Prostate gland (tissue), 2 donors: ENCODE data around the gene MYBPH. TPM values are rescaled to one million over a fixed set of nuclear protein-coding genes. Genes with fewer than 3 reads are reported as not detected.
A peak's percentile ranks its signal among the peaks of the same experiment; 100 is the strongest.

ENCODE experiments used
- DNase-seq: peaks from one replicate; pipeline ENCODE4 v3.0.0-alpha.2; 2019; ENCODE audit warnings: low spot score
- H3K27ac ChIP-seq, 2 donors: fragments of 200-600 bp; sonication (generic); 2 replicates each; pipeline ENCODE4 v1.5.1; 2017 to 2019
- H3K27me3 ChIP-seq: fragments of 200-600 bp; sonication (generic); replicated peaks from 2 replicates; pipeline ENCODE4 v1.5.1; 2019; ENCODE audit not compliant: insufficient read depth
- H3K36me3 ChIP-seq, 2 donors: fragments of 200-600 bp; sonication (generic); 1 replicate in 1 of 2; 2 replicates in 1 of 2; pipeline versions ENCODE4 v1.5.1 to v1.8.1; 2017 to 2019
- H3K4me1 ChIP-seq: fragments of 200-600 bp; sonication (generic); replicated peaks from 2 replicates; pipeline ENCODE4 v1.5.1; 2019
- H3K4me3 ChIP-seq, 2 donors: fragments of 200-600 bp; sonication (generic); 2 replicates each; pipeline ENCODE4 v1.5.1; 2017 to 2019
- H3K9me3 ChIP-seq: fragments of 200-600 bp; sonication (generic); 2 replicates; pipeline ENCODE4 v1.5.1; 2017
- POLR2A ChIP-seq: fragments of 450-650 bp; IDR thresholded peaks from one replicate; pipeline ENCODE4 v1.6.1; 2016; ENCODE audit warnings: antibody characterized with exemption, mild to moderate bottlenecking
- POLR2AphosphoS5 ChIP-seq: sonication (generic); formaldehyde crosslinking; IDR thresholded peaks from one replicate; pipeline ENCODE4 v1.6.1; 2017; ENCODE audit warnings: antibody characterized with exemption
- WGBS: methylation state at CpG from one replicate; pipeline ENCODE4 v1.1.5; 2018; 5-methylcytosine and 5-hydroxymethylcytosine counted together
- intact Hi-C: fragments of 100-400 bp; cut with DNase I; formaldehyde crosslinking; loops from one replicate; pipeline ENCODE4 v1.14.2; 2022
- total RNA-seq, 2 donors: library from RNA; depleted of rRNA; stranded (reverse); fragments of >200 nt; gene quantifications; one replicate each; pipeline ENCODE4 v1.1.0, GENCODE V29; 2016
- TF ChIP-seq, protein P1 (sequence below), 4 experiments: fragments of 200-600 bp in 2 of 4; fragments of 450-650 bp in 2 of 4; sonication (generic) in 2 of 4; IDR thresholded peaks; 1 replicate in 3 of 4; 2 replicates in 1 of 4; pipeline ENCODE4 v1.5.1; 2016 to 2019; ENCODE audit warnings: antibody characterized with exemption in 4 of 4, mild to moderate bottlenecking in 2 of 4, moderate library complexity in 2 of 4

MYBPH gene
- total RNA-seq, 2 donors from 2014 or later: 7.7 TPM; not detected in 1

DNA sequence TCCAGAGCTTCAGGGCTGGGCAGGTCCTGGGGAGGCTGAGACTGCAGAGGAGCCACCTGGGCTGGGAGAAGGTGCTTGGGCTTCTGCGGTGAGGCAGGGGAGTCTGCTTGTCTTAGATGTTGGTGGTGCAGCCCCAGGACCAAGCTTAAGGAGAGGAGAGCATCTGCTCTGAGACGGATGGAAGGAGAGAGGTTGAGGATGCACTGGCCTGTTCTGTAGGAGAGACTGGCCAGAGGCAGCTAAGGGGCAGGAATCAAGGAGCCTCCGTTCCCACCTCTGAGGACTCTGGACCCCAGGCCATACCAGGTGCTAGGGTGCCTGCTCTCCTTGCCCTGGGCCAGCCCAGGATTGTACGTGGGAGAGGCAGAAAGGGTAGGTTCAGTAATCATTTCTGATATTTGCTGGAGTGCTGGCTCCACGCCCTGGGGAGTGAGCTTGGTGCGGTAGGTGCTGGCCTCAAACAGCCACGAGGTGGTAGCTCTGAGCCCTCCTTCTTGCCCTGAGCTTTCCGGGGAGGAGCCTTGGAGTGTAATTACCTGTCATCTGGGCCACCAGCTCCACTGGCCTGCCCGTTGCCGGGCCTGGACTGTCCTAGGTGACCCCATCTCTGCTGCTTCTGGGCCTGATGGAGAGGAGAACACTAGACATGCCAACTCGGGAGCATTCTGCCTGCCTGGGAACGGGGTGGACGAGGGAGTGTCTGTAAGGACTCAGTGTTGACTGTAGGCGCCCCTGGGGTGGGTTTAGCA is 9.3 kb downstream of the MYBPH start:
- Histone ChIP-seq H3K4me3 (no peak overlapping the region), H3K27me3 (no peaks in the 10 kb centered on the region), H3K36me3 (no peaks in the 10 kb centered on the region), H3K9me3 (no peaks in the 10 kb centered on the region), H3K27ac (no peak overlapping the region), H3K4me1 (no peaks in the 10 kb centered on the region)
- intact Hi-C loops: no loop called here
- peak; percentile 12 for DNase-seq
- 59% methylated on average over 13 of the region's 14 CpGs for WGBS
- TF ChIP-seq POLR2AphosphoS5 (no peak), POLR2A (no peak)
- TF ChIP-seq, protein P1, sequence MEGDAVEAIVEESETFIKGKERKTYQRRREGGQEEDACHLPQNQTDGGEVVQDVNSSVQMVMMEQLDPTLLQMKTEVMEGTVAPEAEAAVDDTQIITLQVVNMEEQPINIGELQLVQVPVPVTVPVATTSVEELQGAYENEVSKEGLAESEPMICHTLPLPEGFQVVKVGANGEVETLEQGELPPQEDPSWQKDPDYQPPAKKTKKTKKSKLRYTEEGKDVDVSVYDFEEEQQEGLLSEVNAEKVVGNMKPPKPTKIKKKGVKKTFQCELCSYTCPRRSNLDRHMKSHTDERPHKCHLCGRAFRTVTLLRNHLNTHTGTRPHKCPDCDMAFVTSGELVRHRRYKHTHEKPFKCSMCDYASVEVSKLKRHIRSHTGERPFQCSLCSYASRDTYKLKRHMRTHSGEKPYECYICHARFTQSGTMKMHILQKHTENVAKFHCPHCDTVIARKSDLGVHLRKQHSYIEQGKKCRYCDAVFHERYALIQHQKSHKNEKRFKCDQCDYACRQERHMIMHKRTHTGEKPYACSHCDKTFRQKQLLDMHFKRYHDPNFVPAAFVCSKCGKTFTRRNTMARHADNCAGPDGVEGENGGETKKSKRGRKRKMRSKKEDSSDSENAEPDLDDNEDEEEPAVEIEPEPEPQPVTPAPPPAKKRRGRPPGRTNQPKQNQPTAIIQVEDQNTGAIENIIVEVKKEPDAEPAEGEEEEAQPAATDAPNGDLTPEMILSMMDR (IDR thresholded peaks at IDR 0.05): peak in 3 of 4 experiments; percentile 8 to 48 (median 21)

DNA sequence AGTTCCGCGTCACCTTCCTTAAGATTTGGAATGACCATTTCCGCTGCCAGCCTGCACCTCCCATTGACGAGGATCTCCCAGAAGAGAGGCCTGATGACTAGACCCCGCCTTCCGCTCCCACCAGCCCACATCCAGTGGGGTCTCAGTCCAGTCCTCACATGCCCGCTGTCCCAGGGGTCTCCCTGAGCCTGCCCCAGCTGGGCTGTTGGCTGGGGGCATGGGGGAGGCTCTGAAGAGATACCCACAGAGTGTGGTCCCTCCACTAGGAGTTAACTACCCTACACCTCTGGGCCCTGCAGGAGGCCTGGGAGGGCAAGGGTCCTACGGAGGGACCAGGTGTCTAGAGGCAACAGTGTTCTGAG is 9.8 kb downstream of the MYBPH start:
- no peaks in the 10 kb centered on the region for H3K4me1 ChIP-seq
- H3K27me3 ChIP-seq: no peaks in the 10 kb centered on the region
- H3K27ac ChIP-seq: no peak overlapping the region
- intact Hi-C loops: no loop called here
- WGBS: 96% methylated on average over 8 of the region's 8 CpGs
- no peaks in the 10 kb centered on the region for H3K36me3 ChIP-seq
- DNase-seq: no peak
- no peaks in the 10 kb centered on the region for H3K9me3 ChIP-seq
- no peak for TF ChIP-seq POLR2AphosphoS5
- TF ChIP-seq, protein P1 (IDR thresholded peaks at IDR 0.05): no peak
- TF ChIP-seq POLR2A: no peak
- H3K4me3 ChIP-seq: no peak overlapping the region

DNA sequence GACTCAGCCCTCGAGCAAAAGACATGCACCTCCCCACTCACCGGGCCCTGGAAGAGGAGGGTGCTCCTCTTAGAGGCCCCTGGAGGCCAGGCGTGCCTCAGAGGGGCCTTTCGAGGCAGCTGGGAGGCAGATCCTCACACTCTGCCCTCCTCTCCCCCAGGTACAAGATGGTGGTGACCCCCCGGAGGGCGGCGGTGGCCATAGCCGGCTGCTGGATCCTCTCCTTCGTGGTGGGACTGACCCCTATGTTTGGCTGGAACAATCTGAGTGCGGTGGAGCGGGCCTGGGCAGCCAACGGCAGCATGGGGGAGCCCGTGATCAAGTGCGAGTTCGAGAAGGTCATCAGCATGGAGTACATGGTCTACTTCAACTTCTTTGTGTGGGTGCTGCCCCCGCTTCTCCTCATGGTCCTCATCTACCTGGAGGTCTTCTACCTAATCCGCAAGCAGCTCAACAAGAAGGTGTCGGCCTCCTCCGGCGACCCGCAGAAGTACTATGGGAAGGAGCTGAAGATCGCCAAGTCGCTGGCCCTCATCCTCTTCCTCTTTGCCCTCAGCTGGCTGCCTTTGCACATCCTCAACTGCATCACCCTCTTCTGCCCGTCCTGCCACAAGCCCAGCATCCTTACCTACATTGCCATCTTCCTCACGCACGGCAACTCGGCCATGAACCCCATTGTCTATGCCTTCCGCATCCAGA is 10.4 kb downstream of the MYBPH start:
- no peaks in the 10 kb centered on the region for H3K36me3 ChIP-seq
- WGBS: 93% methylated on average over 28 of the region's 28 CpGs
- no peak overlapping the region for H3K4me3 ChIP-seq
- DNase-seq: no peak
- H3K4me1 ChIP-seq: no peaks in the 10 kb centered on the region
- H3K9me3 ChIP-seq: no peaks in the 10 kb centered on the region
- no peaks in the 10 kb centered on the region for H3K27me3 ChIP-seq
- intact Hi-C loops: no loop called here
- no peak for TF ChIP-seq POLR2AphosphoS5
- TF ChIP-seq POLR2A: no peak
- TF ChIP-seq, protein P1 (IDR thresholded peaks at IDR 0.05): no peak
- no peak overlapping the region for H3K27ac ChIP-seq

DNA sequence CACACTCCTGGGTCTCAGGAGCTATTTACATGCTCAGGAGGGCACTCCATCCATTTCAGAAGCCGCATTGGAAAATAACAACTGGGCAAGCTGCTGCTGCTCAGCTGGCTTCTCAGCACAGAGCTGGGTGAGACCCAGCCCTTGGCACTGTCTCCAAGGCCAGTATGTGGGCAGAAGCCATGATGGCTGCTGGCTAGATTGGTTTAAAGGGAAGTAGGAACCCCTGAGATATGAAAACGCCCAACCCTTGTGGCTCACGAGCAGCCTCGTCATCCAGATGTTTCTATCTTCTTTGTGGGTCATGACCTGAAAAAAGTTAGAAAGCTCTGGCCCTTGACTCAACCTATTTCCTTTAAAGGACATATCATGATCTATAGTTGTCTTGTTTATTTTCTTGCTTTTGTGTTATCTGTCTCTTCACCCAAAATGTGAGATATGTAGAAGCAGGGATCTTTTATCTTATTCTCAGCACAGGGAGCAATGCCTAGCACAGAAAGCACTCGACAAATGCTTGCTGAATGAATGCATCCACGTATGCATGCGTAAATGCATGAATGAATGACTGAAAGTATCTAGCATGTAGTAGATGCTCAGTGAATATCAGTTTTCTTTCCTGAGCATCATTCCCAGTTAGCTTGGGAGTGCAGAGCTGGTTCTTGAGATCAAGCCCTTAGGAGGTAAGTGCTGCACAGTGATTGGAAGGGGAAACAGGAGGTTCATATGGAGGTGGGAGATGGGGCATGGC is 11.6 kb downstream of the MYBPH start:
- Histone ChIP-seq H3K9me3 (no peaks in the 10 kb centered on the region), H3K27ac (no peak overlapping the region), H3K36me3 (no peaks in the 10 kb centered on the region), H3K27me3 (no peaks in the 10 kb centered on the region), H3K4me3 (no peak overlapping the region), H3K4me1 (no peaks in the 10 kb centered on the region)
- no peak for DNase-seq
- no peak for TF ChIP-seq POLR2A
- no peak for TF ChIP-seq POLR2AphosphoS5
- TF ChIP-seq, protein P1 (IDR thresholded peaks at IDR 0.05): no peak
- intact Hi-C loops: no loop called here
- 81% methylated on average over 7 of the region's 7 CpGs for WGBS
